ENCODE results near the gene RBM7. TPM values are rescaled to one million over a fixed set of nuclear protein-coding genes. Genes with fewer than 3 reads are reported as not detected.

Gene RBM7
- total RNA-seq, 2 experiments from 2014 or later = 36.5 to 46.3 TPM

- Mint-ChIP-seq H3K4me1 (peaks cover 34% of the 10 kb centered on the region), H3K9me3 (no peaks in the 10 kb centered on the region), H3K27me3 (no peaks in the 10 kb centered on the region), H3K4me3 (no peak overlapping the region), H3K36me3 (ENCODE audit: low read depth) (peaks cover 54% of the 10 kb centered on the region), H3K27ac (no peak overlapping the region)
- POLR2A ChIA-PET = no interaction called here
- no peak for DNase-seq
- CTCF ChIA-PET = interaction anchor here (1.1 kb wide), 1 partner anchor 102 kb away, joined by 3 read pairs; no protein-coding TSS in a partner anchor
These were observed 41.5 kb downstream of the RBM7 start for GRCh38 chr11:114441921-114442320.

- Mint-ChIP-seq H3K9me3 (no peaks in the 10 kb centered on the region), H3K27me3 (no peaks in the 10 kb centered on the region), H3K4me3 (no peak overlapping the region), H3K36me3 (ENCODE audit: low read depth) (peaks cover 60% of the 10 kb centered on the region), H3K27ac (no peak overlapping the region), H3K4me1 (peaks cover 34% of the 10 kb centered on the region)
- ChIA-PET POLR2A (interaction anchor here (1.6 kb wide), 1 partner anchor 42 kb away, joined by 3 read pairs; the partner anchor contains the start of genes C11orf71 and RBM7), CTCF (interaction anchor here (1.1 kb wide), 1 partner anchor 102 kb away, joined by 3 read pairs; no protein-coding TSS in a partner anchor)
- no peak for DNase-seq
These were observed 42.1 kb downstream of the RBM7 start for GRCh38 chr11:114442536-114442935.

- H3K9me3 Mint-ChIP-seq = no peaks in the 10 kb centered on the region
- H3K27ac Mint-ChIP-seq = no peak overlapping the region
- no peaks in the 10 kb centered on the region for H3K4me1 Mint-ChIP-seq
- no peak overlapping the region for H3K4me3 Mint-ChIP-seq
- ChIA-PET CTCF (no interaction called here), POLR2A (no interaction called here)
- no peaks in the 10 kb centered on the region for H3K27me3 Mint-ChIP-seq
- peaks cover 64% of the 10 kb centered on the region for H3K36me3 Mint-ChIP-seq (ENCODE audit: low read depth)
- no peak for DNase-seq
These were observed 47.0 kb downstream of the RBM7 start for GRCh38 chr11:114447444-114447843.

- H3K9me3 Mint-ChIP-seq = no peaks in the 10 kb centered on the region
- no peaks in the 10 kb centered on the region for H3K27me3 Mint-ChIP-seq
- H3K4me3 Mint-ChIP-seq = no peak overlapping the region
- H3K27ac Mint-ChIP-seq = no peak overlapping the region
- H3K36me3 Mint-ChIP-seq (ENCODE audit: low read depth) = peaks cover 65% of the 10 kb centered on the region
- H3K4me1 Mint-ChIP-seq = no peaks in the 10 kb centered on the region
- CTCF ChIA-PET = no interaction called here
- POLR2A ChIA-PET = no interaction called here
- DNase-seq = no peak
These were observed 47.4 kb downstream of the RBM7 start for GRCh38 chr11:114447892-114448291.

- ChIA-PET CTCF (no interaction called here), POLR2A (interaction anchor here (2.2 kb wide), 1 partner anchor 8 kb away, joined by 4 read pairs; no protein-coding TSS in a partner anchor)
- Mint-ChIP-seq H3K27ac (no peak overlapping the region), H3K4me1 (no peaks in the 10 kb centered on the region), H3K36me3 (ENCODE audit: low read depth) (peaks cover 66% of the 10 kb centered on the region), H3K9me3 (no peaks in the 10 kb centered on the region), H3K27me3 (no peaks in the 10 kb centered on the region), H3K4me3 (no peak overlapping the region)
- DNase-seq = no peak
These were observed 48.5 kb downstream of the RBM7 start for GRCh38 chr11:114448749-114449482.

- no peaks in the 10 kb centered on the region for H3K27me3 Mint-ChIP-seq
- H3K4me3 Mint-ChIP-seq = no peak overlapping the region
- DNase-seq = no peak
- H3K4me1 Mint-ChIP-seq = no peaks in the 10 kb centered on the region
- H3K27ac Mint-ChIP-seq = no peak overlapping the region
- ChIA-PET POLR2A (interaction anchor here (2.2 kb wide), 1 partner anchor 9 kb away, joined by 4 read pairs; no protein-coding TSS in a partner anchor), CTCF (no interaction called here)
- no peaks in the 10 kb centered on the region for H3K9me3 Mint-ChIP-seq
- peaks cover 56% of the 10 kb centered on the region for H3K36me3 Mint-ChIP-seq (ENCODE audit: low read depth)
These were observed 49.4 kb downstream of the RBM7 start for GRCh38 chr11:114449845-114450244.

- H3K36me3 Mint-ChIP-seq (ENCODE audit: low read depth) = peaks cover 36% of the 10 kb centered on the region
- ChIA-PET POLR2A (no interaction called here), CTCF (no interaction called here)
- no peaks in the 10 kb centered on the region for H3K27me3 Mint-ChIP-seq
- H3K4me1 Mint-ChIP-seq = no peaks in the 10 kb centered on the region
- no peak for DNase-seq
- H3K27ac Mint-ChIP-seq = no peak overlapping the region
- H3K4me3 Mint-ChIP-seq = no peak overlapping the region
- no peaks in the 10 kb centered on the region for H3K9me3 Mint-ChIP-seq
These were observed 51.9 kb downstream of the RBM7 start for GRCh38 chr11:114452399-114452798.

Other genes starting within 250 kb of the RBM7 start
- not detected for gene NNMT, start 104.3 kb upstream of the RBM7 start, total RNA-seq
- 1 to 10 TPM; 7.3 to 7.6 TPM for gene C11orf71, start 155 bp upstream of the RBM7 start, total RNA-seq
- gene REXO2, start 38.8 kb downstream of the RBM7 start, total RNA-seq = 10 to 100 TPM; 82.1 to 83.4 TPM
- not detected for gene NXPE1, start 159.2 kb downstream of the RBM7 start, total RNA-seq
- gene NXPE4, start 195.1 kb downstream of the RBM7 start, total RNA-seq = not detected